GM19455 (cell line): ENCODE data around the gene STRN.
"Not testable (repeated sequence)": the region's sequence is repeated elsewhere in the genome, so short reads cannot be mapped to it uniquely, and the experiment has no call there.

Source experiments
- ATAC-seq: cut with Tn5 transposase; IDR thresholded peaks from one replicate; pipeline ENCODE4 v1.9.1; 2021; ENCODE audit not compliant: unreplicated experiment

STRN gene

DNA sequence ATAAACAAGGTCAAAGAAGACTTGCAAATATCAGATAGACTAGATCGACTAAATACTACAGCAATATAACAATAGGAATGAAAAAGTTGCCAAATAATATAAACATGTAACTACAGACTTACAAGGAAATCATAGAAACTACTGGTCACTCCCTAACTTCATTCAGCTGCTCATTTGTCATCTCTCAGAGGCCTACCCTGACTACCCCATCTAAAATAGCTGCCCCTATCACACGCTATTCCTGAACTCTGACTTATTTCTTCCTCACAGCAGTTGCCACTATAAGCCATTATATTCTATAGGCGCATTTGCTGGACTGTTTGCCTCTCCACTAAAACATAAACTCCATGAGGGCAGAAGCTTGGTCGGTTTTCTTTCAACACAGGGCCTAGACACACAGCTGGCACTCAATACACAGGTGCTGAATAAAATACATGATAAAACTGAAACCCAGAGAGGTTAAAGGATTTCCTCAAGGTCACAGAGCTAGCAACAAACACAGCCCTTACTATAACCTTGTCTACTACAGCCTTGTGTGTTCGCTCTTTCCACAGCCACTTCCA lies 1.8 kb downstream of the STRN start:
- no peak for ATAC-seq

GRCh38 chr2:36963734-36964133 lies 2.6 kb downstream of the STRN start:
- no peak for ATAC-seq

DNA sequence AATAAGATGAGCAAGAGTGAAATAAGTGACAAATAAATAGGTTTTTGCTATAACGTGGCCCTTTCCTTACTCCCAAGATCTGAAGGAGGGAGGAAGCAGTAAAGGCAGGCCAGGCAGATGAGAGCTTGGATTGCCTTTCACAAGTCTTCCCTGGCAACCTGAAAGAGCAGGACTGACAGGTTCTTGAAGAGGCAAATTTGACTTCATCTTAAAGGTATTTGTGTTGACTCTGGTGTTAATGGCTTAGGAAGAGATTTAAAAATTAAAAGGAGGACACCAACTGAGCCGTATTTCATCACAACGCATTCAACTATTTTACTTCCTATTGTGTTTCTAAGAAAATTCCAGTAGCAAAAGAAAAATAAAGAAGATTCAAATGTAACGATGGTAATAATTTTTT lies 3.2 kb downstream of the STRN start:
- ATAC-seq, result no peak

DNA sequence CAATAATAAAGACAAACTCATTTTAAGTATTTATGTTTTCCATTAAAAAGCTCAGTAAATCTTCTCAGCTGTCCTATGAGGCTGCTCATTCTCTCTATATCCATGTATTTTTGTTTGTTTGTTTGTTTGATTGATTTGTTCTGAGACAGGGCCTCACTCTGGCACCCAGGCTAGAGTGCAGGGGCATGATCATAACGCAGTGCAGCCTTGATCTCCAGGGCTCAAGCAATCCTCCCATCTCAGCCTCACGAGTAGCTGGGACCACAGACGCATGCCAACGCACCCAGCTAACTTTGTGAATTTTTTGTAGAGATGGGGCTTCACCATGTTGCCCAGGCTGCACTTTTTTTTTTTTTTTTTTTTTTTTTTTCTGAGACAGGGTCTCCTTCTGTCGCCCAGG lies 5.6 kb downstream of the STRN start:
- no peak for ATAC-seq

DNA sequence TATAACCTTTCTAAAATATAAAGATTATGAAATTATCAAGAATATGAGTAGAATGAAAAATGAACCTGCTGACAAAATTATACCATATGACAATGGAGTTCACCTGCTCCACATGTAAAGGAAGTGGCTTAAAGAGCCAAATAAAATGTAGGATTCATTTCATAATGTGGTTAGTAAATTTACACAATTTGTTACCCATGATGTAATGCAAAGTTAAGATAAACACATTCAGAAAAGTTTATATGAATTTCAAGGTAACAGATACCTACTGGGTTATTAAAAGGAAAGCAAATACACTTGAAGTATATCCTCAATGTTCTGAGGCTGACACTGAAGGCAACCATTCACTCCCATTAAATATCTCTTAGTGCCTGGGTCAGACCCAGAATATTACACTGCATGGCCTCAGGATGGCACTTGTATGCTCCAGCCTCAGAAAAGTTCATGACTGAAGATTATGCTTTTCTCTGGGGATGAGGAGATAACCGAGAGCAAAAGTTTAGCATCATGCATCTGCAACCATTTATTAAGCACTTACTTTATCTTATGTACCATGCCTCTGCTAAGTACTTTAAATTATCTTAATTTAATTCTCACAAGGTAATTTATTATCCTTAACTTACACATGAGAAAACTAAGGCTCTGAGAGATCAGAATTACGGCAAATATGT lies 6.2 kb downstream of the STRN start:
- ATAC-seq, result no peak

GRCh38 chr2:36954977-36955607 lies 11.2 kb downstream of the STRN start:
- no peak for ATAC-seq

GRCh38 chr2:36952748-36953197 lies 13.6 kb downstream of the STRN start:
- no peak for ATAC-seq

- no peak for ATAC-seq
Observed at GRCh38 chr2:36951574-36951973, 14.8 kb downstream of the STRN start.

DNA sequence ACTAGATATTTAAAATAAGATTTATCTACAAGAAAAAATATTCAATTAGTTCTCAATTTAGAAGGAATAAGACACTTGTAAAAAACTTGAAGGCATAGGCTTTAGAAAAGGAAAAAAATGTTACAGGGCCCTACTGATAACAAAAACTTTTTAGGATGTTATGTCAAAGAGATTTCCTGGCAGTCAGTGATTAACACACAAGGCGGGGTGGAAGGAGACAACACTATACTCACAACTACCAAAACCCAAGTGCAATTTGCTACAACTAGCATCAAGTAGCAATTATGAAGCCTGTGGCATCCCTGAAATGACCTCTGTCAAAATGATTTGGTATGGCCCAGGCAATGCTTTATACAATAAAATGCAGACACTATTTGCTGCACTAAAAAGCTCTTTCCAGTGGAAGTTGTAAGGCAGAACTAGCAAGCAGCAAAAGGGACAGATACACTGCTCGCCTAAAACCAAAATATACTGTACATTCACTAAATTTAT lies 15.3 kb downstream of the STRN start:
- no peak for ATAC-seq

DNA sequence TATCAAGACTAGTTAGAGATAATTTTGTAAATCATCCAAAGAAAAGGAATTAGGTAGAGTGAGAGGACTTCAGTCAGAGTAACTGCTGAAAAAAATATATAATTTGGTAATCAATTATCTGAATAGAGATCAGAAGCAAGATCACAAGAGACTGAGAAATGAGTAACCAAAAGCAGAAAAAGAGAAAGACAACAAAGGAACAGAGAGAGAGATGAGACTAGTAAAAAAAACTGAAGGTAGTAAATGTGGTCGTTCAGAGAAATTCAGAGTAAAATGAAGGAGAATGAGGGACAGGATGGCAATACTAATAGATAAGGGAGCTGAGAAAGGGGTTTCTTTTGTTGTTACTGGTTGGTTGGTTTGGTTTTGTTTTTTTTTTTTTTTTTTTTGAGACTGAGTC lies 16.5 kb downstream of the STRN start:
- no peak for ATAC-seq

DNA sequence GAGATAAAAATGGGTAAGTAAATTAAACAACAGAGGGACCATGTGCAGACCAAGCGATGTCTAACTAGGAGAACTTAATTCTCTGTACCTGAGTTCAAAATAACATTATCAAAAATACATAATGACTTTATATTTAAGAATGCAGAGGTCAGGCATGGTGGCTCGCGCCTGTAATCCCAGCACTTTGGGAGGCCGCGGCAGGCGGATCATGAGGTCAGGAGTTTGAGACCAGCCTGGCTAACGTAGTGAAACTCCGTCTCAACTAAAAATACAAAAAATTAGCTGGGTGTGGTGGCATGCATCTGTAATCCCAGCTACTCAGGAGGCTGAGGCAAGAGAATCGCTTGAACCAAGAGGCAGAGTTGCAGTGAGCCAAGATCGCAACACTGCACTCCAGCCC lies 21.1 kb downstream of the STRN start:
- not testable (repeated sequence) for ATAC-seq

DNA sequence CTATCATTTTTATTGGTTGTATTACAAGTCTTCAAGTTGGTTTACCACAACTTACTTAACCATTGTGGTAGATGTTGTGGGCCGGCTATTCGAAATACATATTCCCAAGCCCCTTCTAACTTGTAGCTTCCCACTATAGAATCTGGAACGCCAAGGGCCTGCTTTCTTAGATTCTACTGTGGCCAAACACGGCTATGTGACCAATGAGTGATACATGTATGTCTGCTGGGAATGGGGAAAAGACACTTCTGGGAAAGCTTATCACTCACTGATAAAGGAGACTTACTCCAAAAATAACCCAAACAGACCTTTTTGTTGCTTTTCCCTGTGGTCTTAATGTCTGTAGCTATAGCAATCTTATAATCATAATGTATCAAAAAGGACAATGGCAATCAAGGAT lies 24.5 kb downstream of the STRN start:
- no peak for ATAC-seq

DNA sequence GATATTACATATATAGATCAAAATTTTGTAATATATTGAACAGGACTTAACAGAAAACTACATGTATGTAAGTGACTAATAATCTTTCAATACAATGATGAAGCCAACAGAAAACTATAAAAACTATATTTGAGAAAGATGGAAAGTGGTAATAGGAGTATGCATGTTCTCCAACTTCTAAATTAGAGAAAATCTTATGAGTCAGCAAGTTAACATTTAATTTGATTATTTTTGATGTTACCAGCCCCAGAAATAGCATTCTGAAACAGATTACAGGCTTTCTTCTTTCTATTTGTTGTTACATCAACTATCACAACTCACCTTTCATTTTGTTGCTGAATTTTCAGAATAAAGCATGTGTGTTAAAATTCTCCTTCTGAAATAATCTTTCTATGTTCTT lies 29.8 kb downstream of the STRN start:
- ATAC-seq, result not testable (repeated sequence)

- ATAC-seq, result not testable (repeated sequence)
Observed at GRCh38 chr2:36931688-36932087, 34.6 kb downstream of the STRN start.

GRCh38 chr2:36930787-36931410 lies 35.4 kb downstream of the STRN start:
- not testable (repeated sequence) for ATAC-seq

- not testable (repeated sequence) for ATAC-seq
Observed at GRCh38 chr2:36926175-36927132, 39.9 kb downstream of the STRN start.

DNA sequence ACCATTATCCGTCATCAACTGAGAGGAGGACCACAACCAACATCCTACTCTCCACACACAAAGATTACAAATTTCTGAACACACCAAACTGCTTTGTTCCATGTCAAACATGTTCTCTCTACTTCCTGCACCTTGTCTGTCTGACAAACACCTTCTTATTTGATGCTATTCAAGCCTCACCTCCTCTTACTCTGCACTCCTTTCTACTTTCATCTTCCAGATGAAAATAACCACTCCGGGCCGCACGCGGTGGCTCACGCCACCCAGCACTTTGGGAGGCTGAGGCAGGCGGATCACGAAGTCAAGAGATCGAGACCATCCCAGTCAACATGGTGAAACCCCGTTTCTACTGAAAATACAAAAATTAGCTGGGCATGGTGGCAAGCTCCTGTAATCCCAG lies 43.7 kb downstream of the STRN start:
- ATAC-seq, result not testable (repeated sequence)

DNA sequence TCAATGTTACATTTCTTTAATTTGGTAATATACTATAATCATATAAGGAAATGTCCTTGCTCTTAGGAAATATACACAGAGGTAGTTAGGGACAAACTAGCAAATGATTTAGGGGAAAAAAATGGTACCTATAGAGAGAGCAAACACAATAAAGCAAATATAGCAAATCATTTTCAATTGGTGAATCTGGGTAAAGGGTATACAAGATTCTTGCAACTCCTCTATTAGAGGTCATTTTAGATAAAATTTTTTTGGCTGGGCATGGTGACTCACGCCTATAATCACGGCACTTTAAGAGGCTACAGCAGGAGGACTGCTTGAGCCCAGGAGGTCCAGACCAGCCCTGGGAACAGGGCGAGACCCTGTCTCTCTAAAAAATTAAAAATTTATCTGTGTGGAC lies 44.4 kb downstream of the STRN start:
- ATAC-seq, result no peak

DNA sequence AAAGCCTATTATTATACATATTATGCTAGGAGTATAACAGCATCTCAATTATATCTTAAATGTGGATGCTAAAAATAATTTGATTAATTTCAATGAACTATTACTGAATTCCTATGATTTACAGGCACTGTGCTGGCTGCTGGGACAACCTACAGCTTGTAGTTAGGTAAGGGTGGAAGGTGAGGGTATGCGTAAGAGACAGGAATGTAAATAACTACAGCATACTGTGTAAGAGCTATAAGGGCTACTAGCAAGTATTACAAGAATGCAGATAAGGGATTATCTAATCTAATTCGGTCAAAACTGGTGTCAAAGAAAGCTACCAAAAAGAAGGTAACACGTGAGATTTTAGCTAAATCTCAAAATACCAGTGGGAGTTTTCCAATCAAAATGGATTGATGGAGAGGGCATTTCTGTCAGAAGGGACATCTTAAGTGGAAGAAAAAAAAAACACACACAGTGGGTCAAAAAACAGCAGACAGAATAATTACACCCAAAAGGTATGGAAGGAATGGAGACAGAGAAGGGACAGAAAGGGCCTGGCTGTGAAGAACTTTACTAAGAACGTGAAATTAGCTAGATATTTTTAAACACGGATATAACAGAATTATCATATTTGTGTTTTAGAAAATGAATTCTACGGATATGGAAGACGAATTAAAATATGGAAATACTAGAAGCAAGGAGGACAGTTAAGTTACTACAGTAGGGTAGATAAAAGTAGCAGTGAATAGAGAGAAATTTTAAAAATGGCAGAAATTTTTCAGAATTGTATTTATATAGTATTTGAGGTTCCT lies 47.1 kb downstream of the STRN start:
- ATAC-seq, result no peak

DNA sequence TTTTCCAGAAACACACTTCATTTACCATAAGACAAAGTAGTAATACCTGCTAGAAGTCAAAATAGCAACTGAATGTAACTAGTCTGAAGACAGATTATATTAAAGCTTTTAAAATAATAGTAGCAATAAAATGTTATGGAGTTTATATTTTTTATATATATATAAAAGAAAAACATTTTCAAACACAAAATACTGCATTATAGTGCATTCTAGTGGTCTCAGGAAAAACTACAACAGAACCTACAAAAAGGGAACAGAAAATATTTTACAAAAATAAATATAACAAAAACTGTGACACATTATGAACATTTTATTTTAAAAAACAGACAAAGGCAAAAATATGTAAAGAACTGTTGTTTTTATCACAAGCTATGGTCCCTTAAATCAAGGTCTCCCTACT lies 48.0 kb downstream of the STRN start:
- no peak for ATAC-seq
